AG04449 (cell line): ENCODE results near the gene TMBIM6.

Experiments used
- CTCF ChIA-PET: fragments of 350-600 bp; formaldehyde crosslinking; extraction: SDS; loops from one replicate; lab custom pipeline; 2021; ENCODE audit warnings: antibody characterized with exemption; lab: Yijun Ruan, JAX
- POLR2A ChIA-PET: fragments of 400-600, 350-600 bp; formaldehyde crosslinking; extraction: SDS; loops from one replicate; lab custom pipeline; 2020; ENCODE audit warnings: antibody characterized with exemption, inconsistent platforms; lab: Yijun Ruan, JAX
- DNase-seq: peaks from one replicate; pipeline ENCODE4 v3.0.0-alpha.2; 2010; ENCODE audit warnings: low read depth, low spot score
- H3K4me3 ChIP-seq: 2 replicates; pipeline ENCODE4 v1.5.1; 2011; ENCODE audit warnings: low read depth, mild to moderate bottlenecking, control low read depth, low read length
- CTCF ChIP-seq: IDR thresholded peaks from one replicate; pipeline ENCODE4 v1.5.1; 2011; ENCODE audit warnings: mild to moderate bottlenecking, moderate library complexity, low read length, control low read depth, inconsistent platforms; ENCODE audit not compliant: insufficient read depth; ENCODE audit errors: missing control alignments

Gene TMBIM6

GRCh38 chr12:49793620-49794019, 52.3 kb downstream of the TMBIM6 start:
- TF ChIP-seq CTCF, result no peak
- CTCF ChIA-PET, result interaction anchor here (1.6 kb wide), 1 partner anchor 16 kb away, joined by 5 read pairs; no protein-coding TSS in a partner anchor
- POLR2A ChIA-PET, result no interaction called here

GRCh38 chr12:49794021-49794420, 52.7 kb downstream of the TMBIM6 start:
- CTCF ChIA-PET, result interaction anchor here (1.6 kb wide), 1 partner anchor 17 kb away, joined by 5 read pairs; no protein-coding TSS in a partner anchor
- POLR2A ChIA-PET, result no interaction called here

More at GRCh38 chr12:49793620-49794019, 52.3 kb downstream of the TMBIM6 start:
- no peak overlapping the region for H3K4me3 ChIP-seq
- DNase-seq, result no peak

DNA sequence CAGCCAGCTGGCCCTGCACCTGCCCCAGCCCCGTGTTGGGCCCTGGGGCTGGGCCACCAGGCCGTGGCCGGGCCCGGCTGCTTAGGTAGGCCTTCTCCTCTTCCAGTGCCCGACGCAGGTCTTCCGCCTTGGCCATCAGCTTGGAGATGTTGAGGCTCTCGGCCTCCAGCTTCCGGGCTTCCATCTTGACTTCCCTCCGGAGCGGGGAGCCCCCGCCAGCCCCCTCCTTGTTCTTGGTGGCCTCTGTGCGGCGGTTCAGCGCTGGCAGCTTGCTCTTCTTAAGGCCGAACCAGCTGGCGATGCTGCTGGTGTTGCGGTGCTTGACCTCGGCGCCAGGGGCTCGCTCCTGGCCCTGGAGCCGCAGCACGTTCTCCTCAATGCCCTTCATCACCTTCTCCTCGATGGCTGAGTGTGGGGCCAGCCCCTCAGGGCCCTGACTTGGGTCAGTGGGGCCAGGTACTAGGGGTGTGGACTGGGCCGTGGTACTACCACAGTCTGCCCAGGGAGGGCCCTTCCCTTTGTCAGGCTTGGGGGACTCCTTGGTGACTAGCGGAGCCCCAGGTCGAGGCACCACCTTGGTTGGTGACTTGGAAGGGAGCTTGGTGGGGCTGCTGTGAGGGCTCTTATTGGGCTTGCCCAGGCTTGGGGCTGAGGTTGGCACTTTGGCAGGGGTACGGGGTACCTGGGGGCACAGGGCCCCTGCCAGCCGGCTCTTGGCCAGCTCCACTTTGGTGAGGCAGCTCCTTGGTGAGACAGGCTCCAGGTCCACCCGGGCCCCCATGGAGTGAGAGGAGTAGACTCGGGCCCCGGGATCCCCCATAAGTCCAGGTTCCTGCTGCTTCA, 53.7 kb downstream of the TMBIM6 start:
- POLR2A ChIA-PET, result interaction anchor here (0.7 kb wide), 1 partner anchor 48 kb away, joined by 3 read pairs; the partner anchor contains the start of gene BCDIN3D
- no peak for TF ChIP-seq CTCF
- DNase-seq, result no peak
- CTCF ChIA-PET, result interaction anchor here (1.6 kb wide), 1 partner anchor 18 kb away, joined by 5 read pairs; no protein-coding TSS in a partner anchor
- H3K4me3 ChIP-seq, result no peak overlapping the region

More at GRCh38 chr12:49794021-49794420, 52.7 kb downstream of the TMBIM6 start:
- TF ChIP-seq CTCF, result no peak
- no peak overlapping the region for H3K4me3 ChIP-seq
- no peak for DNase-seq

- CTCF ChIA-PET, result interaction anchor here (1.4 kb wide), 1 partner anchor 44 kb away, joined by 3 read pairs; no protein-coding TSS in a partner anchor
- POLR2A ChIA-PET, result interaction anchor here (0.7 kb wide), 1 partner anchor 47 kb away, joined by 3 read pairs; the partner anchor contains the start of gene BCDIN3D
These were observed 54.3 kb downstream of the TMBIM6 start for GRCh38 chr12:49795654-49796105.

GRCh38 chr12:49796155-49796554, 54.8 kb downstream of the TMBIM6 start:
- CTCF ChIA-PET, result interaction anchor here (1.4 to 2.3 kb wide), 2 partner anchors 18 to 43 kb away, joined by 3 to 9 read pairs; no protein-coding TSS in a partner anchor
- no peak for DNase-seq
- POLR2A ChIA-PET, result no interaction called here
- no peak overlapping the region for H3K4me3 ChIP-seq
- TF ChIP-seq CTCF, result no peak

More at GRCh38 chr12:49795654-49796105, 54.3 kb downstream of the TMBIM6 start:
- no peak for TF ChIP-seq CTCF
- H3K4me3 ChIP-seq, result no peak overlapping the region
- no peak for DNase-seq
